HepG2 (cell line): Measurements from ENCODE around the gene PPP2R5D. TPM values are rescaled to one million over a fixed set of nuclear protein-coding genes. Genes with fewer than 3 reads are reported as not detected.

Source experiments
- FOXA1 ChIP-seq, 2 experiments: fragments of 450-650 bp in 1 of 2; sonication (generic) in 1 of 2; formaldehyde crosslinking in 1 of 2; IDR thresholded peaks; 2 replicates each; pipeline versions ENCODE4 v1.4.0 to v1.6.1; 2016 to 2020; ENCODE audit warnings: missing genetic modification reagents in 1 of 2
- FOXJ3 ChIP-seq: sonication (generic); formaldehyde crosslinking; IDR thresholded peaks from 2 replicates; pipeline ENCODE4 v1.4.0; 2020; ENCODE audit warnings: missing genetic modification reagents, mild to moderate bottlenecking, borderline replicate concordance
- HOXA9 ChIP-seq: sonication (generic); formaldehyde crosslinking; IDR thresholded peaks from 2 replicates; pipeline ENCODE4 v1.8.1; 2022; ENCODE audit warnings: missing genetic modification reagents, mild to moderate bottlenecking, moderate library complexity, borderline replicate concordance
- MNT ChIP-seq: fragments of 450-650 bp; IDR thresholded peaks from 2 replicates; pipeline ENCODE4 v1.6.1; 2016
- MYPOP ChIP-seq: sonication (generic); formaldehyde crosslinking; IDR thresholded peaks from 2 replicates; pipeline ENCODE4 v1.8.1; 2023; ENCODE audit warnings: mild to moderate bottlenecking, moderate library complexity, missing genetic modification reagents
- NFIC ChIP-seq: IDR thresholded peaks from 2 replicates; pipeline ENCODE4 v1.6.1; 2012; ENCODE audit warnings: mild to moderate bottlenecking, low read length, inconsistent platforms
- NR3C1 ChIP-seq: sonication (generic); formaldehyde crosslinking; IDR thresholded peaks from 2 replicates; pipeline ENCODE4 v1.4.0; 2020; ENCODE audit warnings: missing genetic modification reagents
- PAXIP1 ChIP-seq: sonication (generic); formaldehyde crosslinking; conservative IDR thresholded peaks from 2 replicates; pipeline ENCODE4 v1.4.0; 2020; ENCODE audit warnings: mild to moderate bottlenecking, missing genetic modification reagents, moderate library complexity
- RARA ChIP-seq: IDR thresholded peaks from 2 replicates; pipeline ENCODE4 v1.6.1; 2016; ENCODE audit warnings: missing genetic modification reagents, missing compliant biosample characterization
- YY1 ChIP-seq: IDR thresholded peaks from 2 replicates; pipeline ENCODE4 v1.6.1; 2011; ENCODE audit warnings: low read length, low read depth, moderate library complexity, mild to moderate bottlenecking; ENCODE audit not compliant: insufficient read depth, insufficient replicate concordance
- ZNF441 ChIP-seq: sonication (generic); formaldehyde crosslinking; IDR thresholded peaks from 2 replicates; pipeline ENCODE4 v1.7.0; 2021; ENCODE audit warnings: missing genetic modification reagents, borderline replicate concordance
- ZNF557 ChIP-seq: sonication (generic); formaldehyde crosslinking; IDR thresholded peaks from 2 replicates; pipeline ENCODE4 v1.4.0; 2020; ENCODE audit warnings: missing genetic modification reagents
- ZNF605 ChIP-seq: sonication (generic); formaldehyde crosslinking; IDR thresholded peaks from 2 replicates; pipeline ENCODE4 v1.8.0; 2022; ENCODE audit warnings: mild to moderate bottlenecking, missing genetic modification reagents
- ZNF782 ChIP-seq: sonication (generic); formaldehyde crosslinking; IDR thresholded peaks from 2 replicates; pipeline ENCODE4 v1.4.0; 2020; ENCODE audit warnings: missing genetic modification reagents, mild to moderate bottlenecking, borderline replicate concordance
- polyA plus RNA-seq, 8 experiments: library from polyadenylated mRNA; depleted of rRNA in 3 of 8; stranded (reverse) in 7 of 8; unstranded in 1 of 8; fragments of >200 nt; fragmentation: Illumina TruSeq in 4 of 8; extraction: Trizol in 4 of 8; gene quantifications; 2 replicates each; pipeline versions ENCODE4 v1.2.1 to v1.2.3, GENCODE V29; 2011 to 2016; ENCODE audit warnings: low read depth in 4 of 8, missing spikeins in 1 of 8, mixed read lengths in 1 of 8; ENCODE audit not compliant: insufficient read depth in 1 of 8
- total RNA-seq, 5 experiments: library from RNA; depleted of rRNA; stranded (reverse); fragments of >200 nt; fragmentation: Illumina TruSeq; extraction: Trizol; gene quantifications; 2 replicates each; pipeline ENCODE4 v1.2.3, GENCODE V29; 2016; ENCODE audit warnings: low read depth in 1 of 5
- TF ChIP-seq, protein P1 (sequence below): sonication (generic); formaldehyde crosslinking; IDR thresholded peaks from 2 replicates; pipeline ENCODE4 v1.5.1; 2020; ENCODE audit warnings: missing genetic modification reagents, mild to moderate bottlenecking, borderline replicate concordance
- TF ChIP-seq, protein P2 (sequence below): sonication (generic); formaldehyde crosslinking; IDR thresholded peaks from 2 replicates; pipeline ENCODE4 v1.5.1; 2020; ENCODE audit warnings: missing genetic modification reagents, mild to moderate bottlenecking, borderline replicate concordance

The PPP2R5D gene
- total and polyA plus RNA-seq, 2 of the 13 experiments (the other 11 are each of a cell fraction or from before 2014, with no cell fraction given), result 53.7 to 60.4 TPM

GRCh38 chr6:42978839-42979522 lies 5.4 kb upstream of the PPP2R5D start, which contains the start of gene PEX6 (continued):
- TF ChIP-seq NR3C1 (no peak), FOXA1 (IDR thresholded peaks at IDR 0.05) (no peak), FOXA1 (CRISPR knock-in tag; IDR thresholded peaks at IDR 0.05) (no peak), NFIC (no peak; the same call in 1 of the 2 replicates), ZNF557 (CRISPR knock-in tag) (0 out of 2 replicates have a peak, but pooled peaks have one; percentile 13), PAXIP1 (CRISPR knock-in tag) (peak; percentile 75), YY1 (peak; percentile 81), FOXJ3 (CRISPR knock-in tag) (no peak; the same call in 1 of the 2 replicates), MNT (peak; percentile 15; the same call in 1 of the 2 replicates), ZNF782 (CRISPR knock-in tag) (no peak), ZNF441 (peak; percentile 63), MYPOP (CRISPR knock-in tag) (peak; percentile 93; the same call in 1 of the 2 replicates), RARA (no peak), HOXA9 (CRISPR knock-in tag) (no peak), ZNF605 (CRISPR knock-in tag) (peak; percentile 92)
- TF ChIP-seq, protein P1, sequence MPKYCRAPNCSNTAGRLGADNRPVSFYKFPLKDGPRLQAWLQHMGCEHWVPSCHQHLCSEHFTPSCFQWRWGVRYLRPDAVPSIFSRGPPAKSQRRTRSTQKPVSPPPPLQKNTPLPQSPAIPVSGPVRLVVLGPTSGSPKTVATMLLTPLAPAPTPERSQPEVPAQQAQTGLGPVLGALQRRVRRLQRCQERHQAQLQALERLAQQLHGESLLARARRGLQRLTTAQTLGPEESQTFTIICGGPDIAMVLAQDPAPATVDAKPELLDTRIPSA (CRISPR knock-in tag), result 0 out of 2 replicates have a peak, but pooled peaks have one; percentile 74
- TF ChIP-seq, protein P2, sequence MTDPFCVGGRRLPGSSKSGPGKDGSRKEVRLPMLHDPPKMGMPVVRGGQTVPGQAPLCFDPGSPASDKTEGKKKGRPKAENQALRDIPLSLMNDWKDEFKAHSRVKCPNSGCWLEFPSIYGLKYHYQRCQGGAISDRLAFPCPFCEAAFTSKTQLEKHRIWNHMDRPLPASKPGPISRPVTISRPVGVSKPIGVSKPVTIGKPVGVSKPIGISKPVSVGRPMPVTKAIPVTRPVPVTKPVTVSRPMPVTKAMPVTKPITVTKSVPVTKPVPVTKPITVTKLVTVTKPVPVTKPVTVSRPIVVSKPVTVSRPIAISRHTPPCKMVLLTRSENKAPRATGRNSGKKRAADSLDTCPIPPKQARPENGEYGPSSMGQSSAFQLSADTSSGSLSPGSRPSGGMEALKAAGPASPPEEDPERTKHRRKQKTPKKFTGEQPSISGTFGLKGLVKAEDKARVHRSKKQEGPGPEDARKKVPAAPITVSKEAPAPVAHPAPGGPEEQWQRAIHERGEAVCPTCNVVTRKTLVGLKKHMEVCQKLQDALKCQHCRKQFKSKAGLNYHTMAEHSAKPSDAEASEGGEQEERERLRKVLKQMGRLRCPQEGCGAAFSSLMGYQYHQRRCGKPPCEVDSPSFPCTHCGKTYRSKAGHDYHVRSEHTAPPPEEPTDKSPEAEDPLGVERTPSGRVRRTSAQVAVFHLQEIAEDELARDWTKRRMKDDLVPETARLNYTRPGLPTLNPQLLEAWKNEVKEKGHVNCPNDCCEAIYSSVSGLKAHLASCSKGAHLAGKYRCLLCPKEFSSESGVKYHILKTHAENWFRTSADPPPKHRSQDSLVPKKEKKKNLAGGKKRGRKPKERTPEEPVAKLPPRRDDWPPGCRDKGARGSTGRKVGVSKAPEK (CRISPR knock-in tag), result no peak
